ENCODE results near the gene PPP1R37. TPM values are rescaled to one million over a fixed set of nuclear protein-coding genes. Genes with fewer than 3 reads are reported as not detected.
A peak's percentile ranks its signal among the peaks of the same experiment; 100 is the strongest.

Gene PPP1R37
- 10 to 100 TPM; 18.2 to 37.0 (median 22.6) TPM for total RNA-seq

GRCh38 chr19:45092747-45093678 lies at the start of gene PPP1R37:
TSS of gene PPP1R37 (plus strand) at chr19:45093179. CDS start at chr19:45093326, 147 bp downstream.
- ATAC-seq (replicated peaks in 6 of 8): peak; percentile 57 to 76 (median 66)
- peak within 1 kb of the TSS; percentile 51 to 84 (median 59) for H3K4me3 ChIP-seq
- in situ Hi-C loops (cut with MboI; ENCODE audit: low pct_unique_long_range_greater_than_20kb in 2 of 9, low sequenced_read_pairs in 9 of 9, unreplicated experiment in 9 of 9): no loop called here
- peaks cover 21 to 24% of the 10 kb centered on the region in 2 donors for H3K4me1 ChIP-seq (replicated peaks in 1 of 2)
- H3K27ac ChIP-seq: peak within 1 kb of the TSS; percentile 99
- WGBS, 10 experiments: 0 to 3% (median 0%) methylated on average over 1 to 45 of the region's 103 CpGs; no CpG with 5 or more reads in 2 of the 10 experiments

GRCh38 chr19:45045671-45046353 lies 47.2 kb upstream of the PPP1R37 start:
- in situ Hi-C loops (cut with MboI; ENCODE audit: low pct_unique_long_range_greater_than_20kb in 2 of 9, low sequenced_read_pairs in 9 of 9, unreplicated experiment in 9 of 9): no loop called here
- ATAC-seq (replicated peaks in 6 of 8): peak in 4 of 8 experiments; percentile 30 to 96 (median 78)
- WGBS, 10 experiments: 67 to 98% (median 92%) methylated on average over 2 to 10 of the region's 14 CpGs; no CpG with 5 or more reads in 1 of the 10 experiments
- no peaks in the 10 kb centered on the region for H3K4me1 ChIP-seq (replicated peaks in 1 of 2)
- no peak overlapping the region for H3K27ac ChIP-seq
- no peak overlapping the region for H3K4me3 ChIP-seq

- no peak overlapping the region for H3K27ac ChIP-seq
- no peaks in the 10 kb centered on the region for H3K4me1 ChIP-seq (replicated peaks in 1 of 2)
- WGBS, 10 experiments: 95 to 100% (median 100%) methylated on average over 1 to 7 of the region's 7 CpGs; no CpG with 5 or more reads in 4 of the 10 experiments
- ATAC-seq (replicated peaks in 6 of 8): no peak
- no peak overlapping the region for H3K4me3 ChIP-seq
- in situ Hi-C loops (cut with MboI; ENCODE audit: low pct_unique_long_range_greater_than_20kb in 2 of 9, low sequenced_read_pairs in 9 of 9, unreplicated experiment in 9 of 9): no loop called here
Observed at GRCh38 chr19:45046355-45046754, 46.6 kb upstream of the PPP1R37 start.

- in situ Hi-C loops (cut with MboI; ENCODE audit: low pct_unique_long_range_greater_than_20kb in 2 of 9, low sequenced_read_pairs in 9 of 9, unreplicated experiment in 9 of 9): no loop called here
- no peaks in the 10 kb centered on the region for H3K4me1 ChIP-seq (replicated peaks in 1 of 2)
- H3K4me3 ChIP-seq: no peak overlapping the region
- no peak overlapping the region for H3K27ac ChIP-seq
- WGBS, 10 experiments: 56 to 100% (median 92%) methylated on average over 3 to 7 of the region's 7 CpGs
- ATAC-seq (replicated peaks in 6 of 8): no peak
Observed at GRCh38 chr19:45047188-45047797, 45.7 kb upstream of the PPP1R37 start.

GRCh38 chr19:45049073-45049736 lies 43.8 kb upstream of the PPP1R37 start:
- in situ Hi-C loops (cut with MboI; ENCODE audit: low pct_unique_long_range_greater_than_20kb in 2 of 9, low sequenced_read_pairs in 9 of 9, unreplicated experiment in 9 of 9): no loop called here
- Histone ChIP-seq H3K4me1 (replicated peaks in 1 of 2) (no peaks in the 10 kb centered on the region), H3K4me3 (no peak overlapping the region), H3K27ac (no peak overlapping the region)
- 80 to 100% (median 88%) methylated on average over 1 to 7 of the region's 8 CpGs; no CpG with 5 or more reads in 4 of the 10 experiments for WGBS, 10 experiments
- ATAC-seq (replicated peaks in 6 of 8): no peak

- Histone ChIP-seq H3K4me3 (no peak overlapping the region), H3K4me1 (replicated peaks in 1 of 2) (no peaks in the 10 kb centered on the region), H3K27ac (no peak overlapping the region)
- in situ Hi-C loops (cut with MboI; ENCODE audit: low pct_unique_long_range_greater_than_20kb in 2 of 9, low sequenced_read_pairs in 9 of 9, unreplicated experiment in 9 of 9): no loop called here
- 87 to 100% (median 90%) methylated on average over 2 to 3 of the region's 6 CpGs; no CpG with 5 or more reads in 7 of the 10 experiments for WGBS, 10 experiments
- no peak for ATAC-seq (replicated peaks in 6 of 8)
Observed at GRCh38 chr19:45050036-45050435, 42.9 kb upstream of the PPP1R37 start.

GRCh38 chr19:45051929-45052579 lies 40.9 kb upstream of the PPP1R37 start:
- no peak overlapping the region for H3K27ac ChIP-seq
- in situ Hi-C loops (cut with MboI; ENCODE audit: low pct_unique_long_range_greater_than_20kb in 2 of 9, low sequenced_read_pairs in 9 of 9, unreplicated experiment in 9 of 9): no loop called here
- 50 to 100% (median 90%) methylated on average over 1 to 6 of the region's 9 CpGs; no CpG with 5 or more reads in 5 of the 10 experiments for WGBS, 10 experiments
- ATAC-seq (replicated peaks in 6 of 8): peak in 3 of 8 experiments; percentile 14 to 80 (median 74)
- no peak overlapping the region for H3K4me3 ChIP-seq
- no peaks in the 10 kb centered on the region for H3K4me1 ChIP-seq (replicated peaks in 1 of 2)

DNA sequence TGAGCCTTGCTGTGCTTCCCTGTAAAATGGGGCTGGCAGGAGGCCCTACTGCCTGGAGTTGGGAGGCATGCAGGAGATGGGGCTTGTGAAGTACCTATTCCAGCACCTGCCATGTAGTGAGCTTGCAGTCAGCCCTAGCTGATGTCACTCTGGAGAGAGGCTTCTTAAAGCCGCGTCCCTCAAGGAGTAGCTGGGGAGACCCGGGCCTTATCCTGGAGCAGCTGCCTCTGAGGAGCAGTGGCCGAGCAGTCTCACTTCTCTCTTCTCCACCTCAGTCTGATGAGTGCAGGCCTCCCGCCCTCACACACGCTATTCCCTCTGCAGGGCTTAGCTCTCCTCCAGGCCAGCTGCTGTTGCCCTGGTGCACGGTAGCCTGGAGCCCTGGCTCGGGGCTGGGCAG lies 36.1 kb upstream of the PPP1R37 start:
- WGBS, 10 experiments: 90 to 100% (median 95%) methylated on average over 2 to 4 of the region's 8 CpGs; no CpG with 5 or more reads in 7 of the 10 experiments

GRCh38 chr19:45057444-45057843 lies 35.5 kb upstream of the PPP1R37 start:
- no peak overlapping the region for H3K4me3 ChIP-seq
- peak in 3 of 8 experiments; percentile 17 to 23 (median 17) for ATAC-seq (replicated peaks in 6 of 8)
- H3K4me1 ChIP-seq (replicated peaks in 1 of 2): no peaks in the 10 kb centered on the region
- in situ Hi-C loops (cut with MboI; ENCODE audit: low pct_unique_long_range_greater_than_20kb in 2 of 9, low sequenced_read_pairs in 9 of 9, unreplicated experiment in 9 of 9): no loop called here
- 80 to 100% methylated on average over 1 of the region's 9 CpGs; no CpG with 5 or more reads in 8 of the 10 experiments for WGBS, 10 experiments
- no peak overlapping the region for H3K27ac ChIP-seq

More for the DNA sequence above, 36.1 kb upstream of the PPP1R37 start:
- H3K4me3 ChIP-seq: no peak overlapping the region
- in situ Hi-C loops (cut with MboI; ENCODE audit: low pct_unique_long_range_greater_than_20kb in 2 of 9, low sequenced_read_pairs in 9 of 9, unreplicated experiment in 9 of 9): no loop called here
- ATAC-seq (replicated peaks in 6 of 8): peak in 2 of 8 experiments; percentile 15 to 31
- no peak overlapping the region for H3K27ac ChIP-seq
- H3K4me1 ChIP-seq (replicated peaks in 1 of 2): no peaks in the 10 kb centered on the region

- WGBS, 10 experiments: 63 to 100% (median 90%) methylated on average over 1 to 4 of the region's 14 CpGs; no CpG with 5 or more reads in 4 of the 10 experiments
- H3K4me1 ChIP-seq (replicated peaks in 1 of 2): no peaks in the 10 kb centered on the region
- in situ Hi-C loops (cut with MboI; ENCODE audit: low pct_unique_long_range_greater_than_20kb in 2 of 9, low sequenced_read_pairs in 9 of 9, unreplicated experiment in 9 of 9): no loop called here
- no peak overlapping the region for H3K27ac ChIP-seq
- H3K4me3 ChIP-seq: no peak overlapping the region
- no peak for ATAC-seq (replicated peaks in 6 of 8)
Observed at GRCh38 chr19:45058622-45059159, 34.3 kb upstream of the PPP1R37 start.

DNA sequence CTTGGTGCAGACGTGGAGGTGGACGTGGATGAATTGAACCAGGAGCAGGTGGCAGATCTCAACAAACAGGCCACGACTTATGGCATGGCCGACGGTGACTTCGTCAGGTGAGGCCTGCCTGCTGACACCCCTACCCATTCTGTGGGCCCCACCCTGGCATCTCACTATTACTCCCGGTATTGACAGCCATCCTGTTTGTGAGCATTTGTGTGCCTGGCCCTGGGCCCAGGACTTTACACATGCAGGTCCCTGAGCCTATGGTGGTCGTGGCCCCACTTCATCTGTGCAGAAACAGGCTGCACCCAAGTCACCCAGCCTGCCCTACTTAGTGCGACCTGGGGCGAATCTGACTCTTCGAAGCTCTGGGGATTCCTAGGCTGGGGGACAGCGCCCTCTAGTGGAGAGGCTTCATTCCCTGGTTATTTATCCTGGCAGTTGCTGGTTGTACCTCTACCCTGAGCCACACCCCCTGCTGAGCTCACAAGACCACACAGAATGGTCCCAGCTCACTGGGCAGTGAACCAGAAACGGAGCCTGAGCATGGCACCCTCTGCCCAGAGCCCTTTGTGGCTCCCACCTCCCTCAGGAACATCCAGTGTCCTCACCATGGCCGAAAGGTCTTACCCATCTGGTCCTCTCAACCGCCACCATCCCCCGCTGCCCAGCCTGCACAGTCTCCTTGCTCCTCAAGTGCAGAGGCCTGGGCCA lies 33.6 kb upstream of the PPP1R37 start:
- Histone ChIP-seq H3K27ac (no peak overlapping the region), H3K4me1 (replicated peaks in 1 of 2) (no peaks in the 10 kb centered on the region), H3K4me3 (no peak overlapping the region)
- 0 to 100% (median 89%) methylated on average over 1 to 7 of the region's 16 CpGs; no CpG with 5 or more reads in 3 of the 10 experiments for WGBS, 10 experiments
- ATAC-seq (replicated peaks in 6 of 8): peak; percentile 16 to 91 (median 49)
- in situ Hi-C loops (cut with MboI; ENCODE audit: low pct_unique_long_range_greater_than_20kb in 2 of 9, low sequenced_read_pairs in 9 of 9, unreplicated experiment in 9 of 9): no loop called here
